SK-N-SH treated with all-trans-retinoic acid at 6 μM for 48 hours (cell line): ENCODE results near the gene CGREF1.

Experiments
- OSR1 ChIP-seq: fragments of 250-450 bp; sonication (Bioruptor Pico); IDR thresholded peaks from 2 replicates; pipeline ENCODE4 v1.8.0; 2022; ENCODE audit warnings: moderate library complexity, mild to moderate bottlenecking, inconsistent platforms
- RARB ChIP-seq: fragments of 250-450 bp; sonication (Bioruptor Pico); IDR thresholded peaks from 2 replicates; pipeline ENCODE4 v1.8.0; 2021; ENCODE audit warnings: mild to moderate bottlenecking, moderate library complexity
- TF ChIP-seq, protein P1 (sequence below): fragments of 250-450 bp; sonication (Bioruptor Pico); IDR thresholded peaks from 2 replicates; pipeline ENCODE4 v1.5.0; 2020; ENCODE audit warnings: mild to moderate bottlenecking, moderate library complexity
- TF ChIP-seq, protein P2 (sequence below): fragments of 250-450 bp; sonication (Bioruptor Pico); IDR thresholded peaks from 2 replicates; pipeline ENCODE4 v1.5.1; 2020; ENCODE audit warnings: low read depth, mild to moderate bottlenecking, moderate library complexity

DNA sequence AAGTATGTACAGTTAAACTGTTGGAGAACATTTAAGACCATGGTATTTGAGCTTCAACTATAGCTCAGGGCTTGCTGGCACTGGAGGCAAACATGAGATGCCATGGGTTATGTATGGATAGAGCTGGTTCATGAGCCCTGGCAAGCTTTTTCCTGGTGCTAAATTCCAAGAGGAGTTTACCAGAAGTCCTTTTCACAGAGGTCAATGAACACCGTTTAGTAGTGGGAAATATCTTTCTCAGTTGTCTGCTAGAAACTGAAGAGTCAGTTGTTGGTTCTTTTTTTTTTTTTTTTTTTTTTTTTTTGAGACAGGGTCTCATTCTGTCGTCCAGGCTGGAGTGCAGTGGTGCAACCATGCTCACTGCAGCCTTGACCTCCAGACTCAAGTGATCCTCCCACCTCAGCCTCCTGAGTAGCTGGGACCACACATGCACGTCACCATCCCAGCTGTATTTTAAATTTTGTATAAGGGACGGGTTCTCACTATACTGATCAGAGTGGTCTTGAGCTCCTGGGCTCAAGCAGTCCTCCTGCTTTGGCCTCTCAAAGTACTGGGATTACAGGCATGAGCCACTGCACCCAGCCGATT lies 31.0 kb downstream of the CGREF1 start:
- TF ChIP-seq, protein P1, sequence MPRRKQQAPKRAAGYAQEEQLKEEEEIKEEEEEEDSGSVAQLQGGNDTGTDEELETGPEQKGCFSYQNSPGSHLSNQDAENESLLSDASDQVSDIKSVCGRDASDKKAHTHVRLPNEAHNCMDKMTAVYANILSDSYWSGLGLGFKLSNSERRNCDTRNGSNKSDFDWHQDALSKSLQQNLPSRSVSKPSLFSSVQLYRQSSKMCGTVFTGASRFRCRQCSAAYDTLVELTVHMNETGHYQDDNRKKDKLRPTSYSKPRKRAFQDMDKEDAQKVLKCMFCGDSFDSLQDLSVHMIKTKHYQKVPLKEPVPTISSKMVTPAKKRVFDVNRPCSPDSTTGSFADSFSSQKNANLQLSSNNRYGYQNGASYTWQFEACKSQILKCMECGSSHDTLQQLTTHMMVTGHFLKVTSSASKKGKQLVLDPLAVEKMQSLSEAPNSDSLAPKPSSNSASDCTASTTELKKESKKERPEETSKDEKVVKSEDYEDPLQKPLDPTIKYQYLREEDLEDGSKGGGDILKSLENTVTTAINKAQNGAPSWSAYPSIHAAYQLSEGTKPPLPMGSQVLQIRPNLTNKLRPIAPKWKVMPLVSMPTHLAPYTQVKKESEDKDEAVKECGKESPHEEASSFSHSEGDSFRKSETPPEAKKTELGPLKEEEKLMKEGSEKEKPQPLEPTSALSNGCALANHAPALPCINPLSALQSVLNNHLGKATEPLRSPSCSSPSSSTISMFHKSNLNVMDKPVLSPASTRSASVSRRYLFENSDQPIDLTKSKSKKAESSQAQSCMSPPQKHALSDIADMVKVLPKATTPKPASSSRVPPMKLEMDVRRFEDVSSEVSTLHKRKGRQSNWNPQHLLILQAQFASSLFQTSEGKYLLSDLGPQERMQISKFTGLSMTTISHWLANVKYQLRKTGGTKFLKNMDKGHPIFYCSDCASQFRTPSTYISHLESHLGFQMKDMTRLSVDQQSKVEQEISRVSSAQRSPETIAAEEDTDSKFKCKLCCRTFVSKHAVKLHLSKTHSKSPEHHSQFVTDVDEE (CRISPR knock-in tag), result no peak
- TF ChIP-seq, protein P2, sequence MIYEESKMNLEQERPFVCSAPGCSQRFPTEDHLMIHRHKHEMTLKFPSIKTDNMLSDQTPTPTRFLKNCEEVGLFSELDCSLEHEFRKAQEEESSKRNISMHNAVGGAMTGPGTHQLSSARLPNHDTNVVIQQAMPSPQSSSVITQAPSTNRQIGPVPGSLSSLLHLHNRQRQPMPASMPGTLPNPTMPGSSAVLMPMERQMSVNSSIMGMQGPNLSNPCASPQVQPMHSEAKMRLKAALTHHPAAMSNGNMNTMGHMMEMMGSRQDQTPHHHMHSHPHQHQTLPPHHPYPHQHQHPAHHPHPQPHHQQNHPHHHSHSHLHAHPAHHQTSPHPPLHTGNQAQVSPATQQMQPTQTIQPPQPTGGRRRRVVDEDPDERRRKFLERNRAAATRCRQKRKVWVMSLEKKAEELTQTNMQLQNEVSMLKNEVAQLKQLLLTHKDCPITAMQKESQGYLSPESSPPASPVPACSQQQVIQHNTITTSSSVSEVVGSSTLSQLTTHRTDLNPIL (CRISPR knock-in tag), result no peak
- TF ChIP-seq RARB (no peak), OSR1 (CRISPR knock-in tag) (no peak)
